GM12878 (cell line): ENCODE results near the gene LRP2BP.

Experiments used
- EZH2 ChIP-seq: IDR thresholded peaks from 2 replicates; pipeline ENCODE4 v1.6.1; 2012; ENCODE audit warnings: low read depth, mild to moderate bottlenecking, control low read depth, inconsistent platforms, low read length, borderline replicate concordance; ENCODE audit not compliant: control insufficient read depth
- FOS ChIP-seq: IDR thresholded peaks from 3 replicates; pipeline ENCODE4 v1.6.1; 2011; ENCODE audit warnings: borderline replicate concordance; ENCODE audit not compliant: insufficient read length; ENCODE audit errors: extremely low read depth
- POLR2AphosphoS5 ChIP-seq: IDR thresholded peaks from 2 replicates; pipeline ENCODE4 v1.6.1; 2011; ENCODE audit warnings: mild to moderate bottlenecking, low read length, inconsistent platforms
- SMC3 ChIP-seq: IDR thresholded peaks from 2 replicates; pipeline ENCODE4 v1.6.1; 2011; ENCODE audit warnings: low read length, improper control_type of control experiment, borderline replicate concordance
- TBL1XR1 ChIP-seq: IDR thresholded peaks from 2 replicates; pipeline ENCODE4 v1.6.1; 2012; ENCODE audit warnings: low read depth, low read length, improper control_type of control experiment
- ZSCAN29 ChIP-seq: fragments of 450-650 bp; IDR thresholded peaks from 2 replicates; pipeline ENCODE4 v1.6.1; 2017; ENCODE audit warnings: mild to moderate bottlenecking, moderate library complexity
- TF ChIP-seq, protein P1 (sequence below): IDR thresholded peaks from 2 replicates; pipeline ENCODE4 v1.6.1; 2012; ENCODE audit warnings: mild to moderate bottlenecking, low read depth, low read length
- TF ChIP-seq, protein P2 (sequence below): fragments of 450-650 bp; IDR thresholded peaks from 2 replicates; pipeline ENCODE4 v1.6.1; 2017; ENCODE audit warnings: mild to moderate bottlenecking

DNA sequence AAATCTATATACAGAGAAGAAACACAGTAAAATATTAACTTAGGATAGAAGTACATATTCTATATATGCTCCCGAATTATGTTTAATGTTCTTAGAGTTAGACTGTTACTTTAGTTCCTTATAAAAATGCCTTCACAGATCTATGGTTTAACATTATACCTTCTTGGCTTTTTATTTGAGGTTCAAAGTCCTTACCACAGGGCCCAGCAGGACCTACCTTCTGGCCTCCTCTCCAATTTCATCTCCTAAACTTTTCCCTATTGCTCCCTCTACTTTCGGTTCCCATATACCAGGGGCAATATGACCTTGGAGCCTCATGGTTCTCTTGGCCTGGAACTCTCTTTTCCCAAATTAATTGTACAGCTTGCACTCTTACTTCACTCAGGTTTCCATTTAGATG is 12.7 kb upstream of the LRP2BP start:
- TF ChIP-seq TBL1XR1 (no peak), EZH2 (no peak), SMC3 (no peak), FOS (no peak), POLR2AphosphoS5 (no peak), ZSCAN29 (no peak)
- TF ChIP-seq, protein P1, sequence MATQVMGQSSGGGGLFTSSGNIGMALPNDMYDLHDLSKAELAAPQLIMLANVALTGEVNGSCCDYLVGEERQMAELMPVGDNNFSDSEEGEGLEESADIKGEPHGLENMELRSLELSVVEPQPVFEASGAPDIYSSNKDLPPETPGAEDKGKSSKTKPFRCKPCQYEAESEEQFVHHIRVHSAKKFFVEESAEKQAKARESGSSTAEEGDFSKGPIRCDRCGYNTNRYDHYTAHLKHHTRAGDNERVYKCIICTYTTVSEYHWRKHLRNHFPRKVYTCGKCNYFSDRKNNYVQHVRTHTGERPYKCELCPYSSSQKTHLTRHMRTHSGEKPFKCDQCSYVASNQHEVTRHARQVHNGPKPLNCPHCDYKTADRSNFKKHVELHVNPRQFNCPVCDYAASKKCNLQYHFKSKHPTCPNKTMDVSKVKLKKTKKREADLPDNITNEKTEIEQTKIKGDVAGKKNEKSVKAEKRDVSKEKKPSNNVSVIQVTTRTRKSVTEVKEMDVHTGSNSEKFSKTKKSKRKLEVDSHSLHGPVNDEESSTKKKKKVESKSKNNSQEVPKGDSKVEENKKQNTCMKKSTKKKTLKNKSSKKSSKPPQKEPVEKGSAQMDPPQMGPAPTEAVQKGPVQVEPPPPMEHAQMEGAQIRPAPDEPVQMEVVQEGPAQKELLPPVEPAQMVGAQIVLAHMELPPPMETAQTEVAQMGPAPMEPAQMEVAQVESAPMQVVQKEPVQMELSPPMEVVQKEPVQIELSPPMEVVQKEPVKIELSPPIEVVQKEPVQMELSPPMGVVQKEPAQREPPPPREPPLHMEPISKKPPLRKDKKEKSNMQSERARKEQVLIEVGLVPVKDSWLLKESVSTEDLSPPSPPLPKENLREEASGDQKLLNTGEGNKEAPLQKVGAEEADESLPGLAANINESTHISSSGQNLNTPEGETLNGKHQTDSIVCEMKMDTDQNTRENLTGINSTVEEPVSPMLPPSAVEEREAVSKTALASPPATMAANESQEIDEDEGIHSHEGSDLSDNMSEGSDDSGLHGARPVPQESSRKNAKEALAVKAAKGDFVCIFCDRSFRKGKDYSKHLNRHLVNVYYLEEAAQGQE = no peak
- TF ChIP-seq, protein P2, sequence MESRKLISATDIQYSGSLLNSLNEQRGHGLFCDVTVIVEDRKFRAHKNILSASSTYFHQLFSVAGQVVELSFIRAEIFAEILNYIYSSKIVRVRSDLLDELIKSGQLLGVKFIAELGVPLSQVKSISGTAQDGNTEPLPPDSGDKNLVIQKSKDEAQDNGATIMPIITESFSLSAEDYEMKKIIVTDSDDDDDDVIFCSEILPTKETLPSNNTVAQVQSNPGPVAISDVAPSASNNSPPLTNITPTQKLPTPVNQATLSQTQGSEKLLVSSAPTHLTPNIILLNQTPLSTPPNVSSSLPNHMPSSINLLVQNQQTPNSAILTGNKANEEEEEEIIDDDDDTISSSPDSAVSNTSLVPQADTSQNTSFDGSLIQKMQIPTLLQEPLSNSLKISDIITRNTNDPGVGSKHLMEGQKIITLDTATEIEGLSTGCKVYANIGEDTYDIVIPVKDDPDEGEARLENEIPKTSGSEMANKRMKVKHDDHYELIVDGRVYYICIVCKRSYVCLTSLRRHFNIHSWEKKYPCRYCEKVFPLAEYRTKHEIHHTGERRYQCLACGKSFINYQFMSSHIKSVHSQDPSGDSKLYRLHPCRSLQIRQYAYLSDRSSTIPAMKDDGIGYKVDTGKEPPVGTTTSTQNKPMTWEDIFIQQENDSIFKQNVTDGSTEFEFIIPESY = no peak
